ENCODE measurements around the gene PAH.

GRCh38 chr12:102913453-102914226, 3.4 kb downstream of the PAH start:
- TF ChIP-seq CTCF (IDR thresholded peaks at IDR 0.05) = no peak
- no peak for TF ChIP-seq POLR2A (IDR thresholded peaks at IDR 0.05)

All from right lobe of liver (tissue), 4 donors.